HepG2 (cell line): ENCODE data around the gene ENAH.

Source experiments
- CBX5 ChIP-seq: sonication (generic); formaldehyde crosslinking; IDR thresholded peaks from 2 replicates; pipeline ENCODE4 v1.4.0; 2020; ENCODE audit warnings: missing genetic modification reagents, borderline replicate concordance
- CHD2 ChIP-seq: IDR thresholded peaks from 2 replicates; pipeline ENCODE4 v1.6.1; 2011; ENCODE audit warnings: low read depth, low read length, improper control_type of control experiment
- FOXC1 ChIP-seq: sonication (generic); formaldehyde crosslinking; IDR thresholded peaks from 2 replicates; pipeline ENCODE4 v1.8.0; 2022; ENCODE audit warnings: mild to moderate bottlenecking, missing genetic modification reagents, borderline replicate concordance
- PITX1 ChIP-seq: sonication (generic); formaldehyde crosslinking; IDR thresholded peaks from 2 replicates; pipeline ENCODE4 v1.5.1; 2020; ENCODE audit warnings: mild to moderate bottlenecking, missing genetic modification reagents
- RAD21 ChIP-seq: fragments of 450-650 bp; formaldehyde crosslinking; IDR thresholded peaks from 2 replicates; pipeline ENCODE4 v1.5.0; 2020; ENCODE audit warnings: mild to moderate bottlenecking
- SIN3A ChIP-seq: IDR thresholded peaks from 2 replicates; pipeline ENCODE4 v1.6.1; 2011; ENCODE audit warnings: low read depth, mild to moderate bottlenecking, control low read depth, low read length, borderline replicate concordance
- SRY ChIP-seq: sonication (generic); formaldehyde crosslinking; IDR thresholded peaks from 2 replicates; pipeline ENCODE4 v1.8.0; 2022; ENCODE audit warnings: mild to moderate bottlenecking, missing genetic modification reagents
- XBP1 ChIP-seq: sonication (generic); formaldehyde crosslinking; IDR thresholded peaks from 2 replicates; pipeline ENCODE4 v1.5.0; 2020; ENCODE audit warnings: missing genetic modification reagents
- YEATS2 ChIP-seq: sonication (generic); formaldehyde crosslinking; IDR thresholded peaks from 2 replicates; pipeline ENCODE4 v1.4.0; 2020; ENCODE audit warnings: missing genetic modification reagents, borderline replicate concordance
- ZNF512 ChIP-seq: sonication (generic); formaldehyde crosslinking; IDR thresholded peaks from 2 replicates; pipeline ENCODE4 v1.4.0; 2020; ENCODE audit warnings: mild to moderate bottlenecking, missing genetic modification reagents
- TF ChIP-seq, protein P1 (sequence below): sonication (generic); formaldehyde crosslinking; IDR thresholded peaks from 2 replicates; pipeline ENCODE4 v1.5.0; 2020; ENCODE audit warnings: mild to moderate bottlenecking, missing genetic modification reagents, moderate library complexity
- TF ChIP-seq, protein P2 (sequence below): sonication (generic); formaldehyde crosslinking; IDR thresholded peaks from 2 replicates; pipeline ENCODE4 v1.5.1; 2020; ENCODE audit warnings: mild to moderate bottlenecking, missing genetic modification reagents, moderate library complexity

- TF ChIP-seq, protein P1, sequence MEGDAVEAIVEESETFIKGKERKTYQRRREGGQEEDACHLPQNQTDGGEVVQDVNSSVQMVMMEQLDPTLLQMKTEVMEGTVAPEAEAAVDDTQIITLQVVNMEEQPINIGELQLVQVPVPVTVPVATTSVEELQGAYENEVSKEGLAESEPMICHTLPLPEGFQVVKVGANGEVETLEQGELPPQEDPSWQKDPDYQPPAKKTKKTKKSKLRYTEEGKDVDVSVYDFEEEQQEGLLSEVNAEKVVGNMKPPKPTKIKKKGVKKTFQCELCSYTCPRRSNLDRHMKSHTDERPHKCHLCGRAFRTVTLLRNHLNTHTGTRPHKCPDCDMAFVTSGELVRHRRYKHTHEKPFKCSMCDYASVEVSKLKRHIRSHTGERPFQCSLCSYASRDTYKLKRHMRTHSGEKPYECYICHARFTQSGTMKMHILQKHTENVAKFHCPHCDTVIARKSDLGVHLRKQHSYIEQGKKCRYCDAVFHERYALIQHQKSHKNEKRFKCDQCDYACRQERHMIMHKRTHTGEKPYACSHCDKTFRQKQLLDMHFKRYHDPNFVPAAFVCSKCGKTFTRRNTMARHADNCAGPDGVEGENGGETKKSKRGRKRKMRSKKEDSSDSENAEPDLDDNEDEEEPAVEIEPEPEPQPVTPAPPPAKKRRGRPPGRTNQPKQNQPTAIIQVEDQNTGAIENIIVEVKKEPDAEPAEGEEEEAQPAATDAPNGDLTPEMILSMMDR (CRISPR knock-in tag) = no peak
- TF ChIP-seq SRY (CRISPR knock-in tag) (no peak), ZNF512 (CRISPR knock-in tag) (no peak), SIN3A (no peak), FOXC1 (no peak), YEATS2 (no peak), PITX1 (no peak), CBX5 (CRISPR knock-in tag) (no peak), XBP1 (CRISPR knock-in tag) (no peak), RAD21 (CRISPR knock-in tag) (no peak), CHD2 (no peak)
- TF ChIP-seq, protein P2, sequence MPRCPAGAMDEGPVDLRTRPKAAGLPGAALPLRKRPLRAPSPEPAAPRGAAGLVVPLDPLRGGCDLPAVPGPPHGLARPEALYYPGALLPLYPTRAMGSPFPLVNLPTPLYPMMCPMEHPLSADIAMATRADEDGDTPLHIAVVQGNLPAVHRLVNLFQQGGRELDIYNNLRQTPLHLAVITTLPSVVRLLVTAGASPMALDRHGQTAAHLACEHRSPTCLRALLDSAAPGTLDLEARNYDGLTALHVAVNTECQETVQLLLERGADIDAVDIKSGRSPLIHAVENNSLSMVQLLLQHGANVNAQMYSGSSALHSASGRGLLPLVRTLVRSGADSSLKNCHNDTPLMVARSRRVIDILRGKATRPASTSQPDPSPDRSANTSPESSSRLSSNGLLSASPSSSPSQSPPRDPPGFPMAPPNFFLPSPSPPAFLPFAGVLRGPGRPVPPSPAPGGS = no peak
These were observed 164.2 kb downstream of the ENAH start for GRCh38 chr1:225488676-225489075.
